Body of pancreas (tissue), 4 donors: ENCODE data around the gene RAB2B. TPM values are rescaled to one million over a fixed set of nuclear protein-coding genes. Genes with fewer than 3 reads are reported as not detected.
A peak's percentile ranks its signal among the peaks of the same experiment; 100 is the strongest.

Experiments used
- ATAC-seq: fragments of 150-250 bp; one replicate; pipeline ENCODE4 v1.9.1; 2016
- DNase-seq, 4 donors: peaks; one replicate each; pipeline ENCODE4 v3.0.0-alpha.2; 2019
- H3K27ac ChIP-seq, 4 donors: fragments of 200-600 bp; sonication (generic); 1 replicate in 3 of 4; 2 replicates in 1 of 4; pipeline versions ENCODE4 v1.5.1 to v1.6.1; 2016 to 2019; ENCODE audit warnings: mild to moderate bottlenecking in 1 of 4, mixed read lengths in 1 of 4, moderate library complexity in 1 of 4
- H3K27me3 ChIP-seq, 2 donors: fragments of 200-600 bp; sonication (generic); one replicate each; pipeline ENCODE4 v1.6.0; 2016; ENCODE audit warnings: mild to moderate bottlenecking in 1 of 2
- H3K36me3 ChIP-seq, 2 donors: fragments of 200-600 bp; sonication (generic); replicated peaks in 1 of 2; 2 replicates each; pipeline ENCODE4 v1.5.1; 2016; ENCODE audit warnings: low read depth in 2 of 2; ENCODE audit not compliant: insufficient read depth in 1 of 2
- H3K4me1 ChIP-seq: fragments of 200-600 bp; sonication (generic); one replicate; pipeline ENCODE4 v1.6.0; 2016
- H3K4me3 ChIP-seq, 2 donors: fragments of 200-600 bp; sonication (generic); 1 replicate in 1 of 2; 2 replicates in 1 of 2; pipeline ENCODE4 v1.5.1; 2016 to 2019
- H3K9me3 ChIP-seq, 3 donors: fragments of 200-600 bp; sonication (generic); 1 replicate in 2 of 3; 2 replicates in 1 of 3; pipeline ENCODE4 v1.5.1; 2016
- CTCF ChIP-seq, 7 experiments: fragments of 450-650 bp in 4 of 7; fragments of 200-600 bp in 3 of 7; sonication (generic) in 3 of 7; IDR thresholded peaks; one replicate each; pipeline ENCODE4 v1.5.1; 2016 to 2019; ENCODE audit warnings: antibody characterized with exemption in 7 of 7
- POLR2A ChIP-seq, 3 donors: fragments of 450-650 bp; IDR thresholded peaks; one replicate each; pipeline ENCODE4 v1.6.1; 2016; ENCODE audit warnings: antibody characterized with exemption in 3 of 3, mild to moderate bottlenecking in 2 of 3
- WGBS, 2 donors: methylation state at CpG; one replicate each; pipeline ENCODE4 v1.1.5; 2017; 5-methylcytosine and 5-hydroxymethylcytosine counted together
- intact Hi-C: fragments of 100-400 bp; cut with DNase I; formaldehyde crosslinking; loops from one replicate; pipeline ENCODE4 v1.15.1; 2023
- total RNA-seq, 2 donors: library from RNA; depleted of rRNA; stranded (reverse); fragments of >200 nt; gene quantifications; one replicate each; pipeline ENCODE4 v1.1.0, GENCODE V29; 2016

Gene RAB2B
- total RNA-seq, 2 donors from 2014 or later: 13.5 to 15.6 TPM

GRCh38 chr14:21503376-21503775 lies 26.6 kb upstream of the RAB2B start:
- Histone ChIP-seq H3K4me1 (no peaks in the 10 kb centered on the region), H3K9me3 (no peaks in the 10 kb centered on the region), H3K27ac (no peak overlapping the region), H3K4me3 (no peak overlapping the region), H3K36me3 (peaks cover 11 to 14% of the 10 kb centered on the region in 2 donors), H3K27me3 (no peaks in the 10 kb centered on the region)
- TF ChIP-seq POLR2A (IDR thresholded peaks at IDR 0.05) (no peak), CTCF (IDR thresholded peaks at IDR 0.05) (no peak)
- DNase-seq: no peak
- no peak for ATAC-seq
- intact Hi-C loops: no loop called here
- 88 to 92% methylated on average over 4 of the region's 4 CpGs for WGBS, 2 donors

GRCh38 chr14:21501568-21501967 lies 24.8 kb upstream of the RAB2B start:
- intact Hi-C loops: no loop called here

GRCh38 chr14:21498540-21499526 lies 22.1 kb upstream of the RAB2B start:
- DNase-seq: peak in 1 of 4 donors; percentile 23
- TF ChIP-seq CTCF (IDR thresholded peaks at IDR 0.05): peak; percentile 16 to 56 (median 44)
- TF ChIP-seq POLR2A (IDR thresholded peaks at IDR 0.05): no peak
- Histone ChIP-seq H3K9me3 (no peaks in the 10 kb centered on the region), H3K36me3 (peaks cover 16 to 34% of the 10 kb centered on the region in 2 donors), H3K4me3 (no peak overlapping the region), H3K27me3 (no peaks in the 10 kb centered on the region), H3K4me1 (no peaks in the 10 kb centered on the region), H3K27ac (no peak overlapping the region)
- WGBS, 2 donors: 55 to 59% methylated on average over 5 of the region's 5 CpGs
- ATAC-seq: peak; percentile 53
- intact Hi-C loops: no loop called here

More at GRCh38 chr14:21501568-21501967, 24.8 kb upstream of the RAB2B start:
- H3K27me3 ChIP-seq: no peaks in the 10 kb centered on the region
- H3K4me1 ChIP-seq: no peaks in the 10 kb centered on the region
- no peaks in the 10 kb centered on the region for H3K9me3 ChIP-seq
- TF ChIP-seq POLR2A (IDR thresholded peaks at IDR 0.05) (no peak), CTCF (IDR thresholded peaks at IDR 0.05) (no peak)
- ATAC-seq (no peak), DNase-seq (no peak)
- 86 to 92% methylated on average over 5 of the region's 5 CpGs for WGBS, 2 donors
- H3K27ac ChIP-seq: no peak overlapping the region
- H3K36me3 ChIP-seq: peaks cover 16 to 26% of the 10 kb centered on the region in 2 donors
- no peak overlapping the region for H3K4me3 ChIP-seq

GRCh38 chr14:21496453-21496852 lies 19.7 kb upstream of the RAB2B start:
- intact Hi-C loops: no loop called here
- no peak overlapping the region for H3K27ac ChIP-seq
- DNase-seq: no peak
- TF ChIP-seq CTCF (IDR thresholded peaks at IDR 0.05): no peak
- TF ChIP-seq POLR2A (IDR thresholded peaks at IDR 0.05): no peak
- no peak for ATAC-seq
- no peaks in the 10 kb centered on the region for H3K9me3 ChIP-seq
- no peak overlapping the region for H3K4me3 ChIP-seq
- no peaks in the 10 kb centered on the region for H3K27me3 ChIP-seq
- WGBS, 2 donors: 88 to 98% methylated on average over 2 of the region's 2 CpGs
- no peaks in the 10 kb centered on the region for H3K4me1 ChIP-seq
- peaks cover 17 to 37% of the 10 kb centered on the region in 2 donors for H3K36me3 ChIP-seq
